Renal cortical epithelial cell (primary cell): ENCODE results near the gene CCNQ. TPM values are rescaled to one million over a fixed set of nuclear protein-coding genes. Genes with fewer than 3 reads are reported as not detected.

ENCODE experiments used
- DNase-seq: peaks from one replicate; pipeline ENCODE4 v3.0.0-alpha.2; 2011; ENCODE audit warnings: low read depth
- total RNA-seq: library from RNA; depleted of rRNA; stranded (reverse); fragments of >200 nt; gene quantifications from 2 replicates; pipeline ENCODE4 v1.2.3, GENCODE V29; 2014

CCNQ gene
- 13.9 and 42.2 TPM in 2 replicates for total RNA-seq

GRCh38 chrX:153598541-153599191, at the start of gene CCNQ:
TSS of gene CCNQ (minus strand) at chrX:153599139. CDS start at chrX:153599073, 66 bp downstream.
- no peak for DNase-seq

- DNase-seq, result no peak
These were observed 48.8 kb upstream of the CCNQ start for GRCh38 chrX:153647461-153648357.

- no peak for DNase-seq
These were observed 47.9 kb upstream of the CCNQ start, which contains the start of gene DUSP9 for GRCh38 chrX:153646620-153647373. TSS of gene DUSP9 (plus strand) at chrX:153647203. CDS start at chrX:153647954, 751 bp downstream.

GRCh38 chrX:153645921-153646488, 47.1 kb upstream of the CCNQ start:
- no peak for DNase-seq

GRCh38 chrX:153645151-153645550, 46.2 kb upstream of the CCNQ start:
- no peak for DNase-seq

GRCh38 chrX:153644356-153645125, 45.6 kb upstream of the CCNQ start:
- no peak for DNase-seq

GRCh38 chrX:153643431-153644351, 44.8 kb upstream of the CCNQ start:
- no peak for DNase-seq

GRCh38 chrX:153642655-153643430, 43.9 kb upstream of the CCNQ start:
- no peak for DNase-seq

GRCh38 chrX:153642051-153642654, 43.2 kb upstream of the CCNQ start:
- DNase-seq, result no peak

GRCh38 chrX:153641627-153642026, 42.7 kb upstream of the CCNQ start:
- no peak for DNase-seq

- DNase-seq, result no peak
These were observed 42.0 kb upstream of the CCNQ start for GRCh38 chrX:153640736-153641575.

- no peak for DNase-seq
These were observed 41.2 kb upstream of the CCNQ start for GRCh38 chrX:153640045-153640686.

- DNase-seq, result no peak
These were observed 40.5 kb upstream of the CCNQ start for GRCh38 chrX:153639177-153640044.

GRCh38 chrX:153638436-153639176, 39.7 kb upstream of the CCNQ start:
- DNase-seq, result no peak

- no peak for DNase-seq
These were observed 39.1 kb upstream of the CCNQ start for GRCh38 chrX:153638041-153638371.
